Measurements from ENCODE around the gene PRKN.
A peak's percentile ranks its signal among the peaks of the same experiment; 100 is the strongest.

Gene PRKN

DNA sequence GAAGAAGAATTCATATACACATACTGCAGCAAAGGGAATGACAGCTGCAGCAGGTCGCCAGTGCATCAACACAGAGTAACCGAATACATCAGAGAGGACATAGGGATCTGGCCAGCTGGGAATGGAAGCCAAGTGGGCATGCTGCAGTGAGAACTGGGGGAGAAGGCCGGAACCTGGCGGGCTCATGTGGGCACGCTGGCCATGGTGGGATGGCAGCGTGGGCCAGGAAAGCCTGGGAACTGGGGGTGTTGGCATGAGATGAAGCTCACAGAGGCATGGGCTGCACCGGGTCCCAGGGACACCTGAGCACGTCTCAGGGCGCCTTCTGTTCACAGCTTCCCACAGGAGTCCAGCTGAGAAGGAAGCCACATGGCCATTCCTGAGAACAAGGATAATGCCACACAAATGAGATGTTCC is 1314.2 kb downstream of the PRKN start:
- no peak for DNase-seq (ENCODE audit: low spot score)

DNA sequence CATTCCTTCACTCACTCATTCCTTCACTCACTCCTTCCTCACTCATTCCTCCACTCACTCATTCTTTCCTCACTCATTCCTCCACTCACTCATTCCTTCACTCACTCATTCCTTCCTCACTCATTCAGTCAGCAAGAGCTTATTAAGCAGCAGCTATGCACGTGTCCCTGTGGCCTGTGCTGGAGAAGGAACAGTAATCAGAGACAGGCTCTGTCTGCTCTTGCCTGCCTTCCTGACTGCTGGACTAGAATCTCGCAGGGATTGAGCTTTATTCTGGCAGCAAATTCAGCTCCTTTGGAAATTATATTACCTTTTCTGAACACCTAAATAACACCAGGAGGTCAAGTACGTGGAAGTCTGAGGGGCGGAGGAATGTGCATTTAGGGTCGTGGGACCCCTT is 1314.8 kb downstream of the PRKN start:
- DNase-seq (ENCODE audit: low spot score) = no peak

GRCh38 chr6:161411265-161411944 is 1316.2 kb downstream of the PRKN start:
- no peak for DNase-seq (ENCODE audit: low spot score)

- no peak for DNase-seq (ENCODE audit: low spot score)
Measured at GRCh38 chr6:161410736-161411135, 1316.8 kb downstream of the PRKN start.

DNA sequence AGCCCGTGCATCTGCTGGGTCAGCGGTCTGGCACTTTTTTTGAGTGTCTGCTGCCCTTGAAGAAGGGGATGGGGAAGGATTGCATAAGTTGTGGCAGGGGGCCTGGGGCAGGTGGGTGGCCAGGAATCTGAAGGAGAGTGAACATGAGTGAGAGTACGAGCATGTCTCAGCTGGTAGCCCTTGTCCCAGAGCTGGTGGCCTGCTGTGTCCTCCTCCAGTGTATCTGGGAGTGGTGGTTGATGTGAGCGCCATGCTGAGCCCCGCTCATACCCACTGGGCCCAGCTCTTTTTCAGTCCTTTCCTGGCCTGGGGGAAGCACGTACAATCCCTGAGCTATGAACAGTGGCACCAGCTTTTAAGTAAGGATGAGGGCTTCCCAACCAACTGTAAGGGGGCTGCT is 1317.5 kb downstream of the PRKN start:
- DNase-seq (ENCODE audit: low spot score) = no peak

GRCh38 chr6:161409353-161409752 is 1318.2 kb downstream of the PRKN start:
- no peak for DNase-seq (ENCODE audit: low spot score)

- DNase-seq (ENCODE audit: low spot score) = no peak
Measured at GRCh38 chr6:161408041-161408440, 1319.5 kb downstream of the PRKN start.

GRCh38 chr6:161407581-161407980 is 1320.0 kb downstream of the PRKN start:
- DNase-seq (ENCODE audit: low spot score) = no peak

DNA sequence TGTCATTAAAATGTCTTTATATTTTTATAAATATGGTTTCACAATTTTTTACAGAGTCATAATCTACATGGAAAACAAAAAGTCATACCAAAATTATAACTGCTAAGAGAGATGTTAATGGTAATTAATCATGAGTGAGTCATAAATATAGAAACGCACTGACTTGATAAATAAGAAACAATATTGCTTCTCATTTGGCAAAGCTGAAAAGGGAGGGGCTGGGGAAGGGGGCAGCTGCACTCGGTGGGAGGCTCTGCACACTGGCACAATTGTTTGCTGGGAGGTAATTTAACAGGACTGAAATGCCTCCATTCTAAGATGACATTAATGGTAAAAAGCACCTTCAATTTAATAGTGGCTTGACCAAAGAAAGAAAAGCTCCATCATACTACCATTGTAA is 1320.5 kb downstream of the PRKN start:
- no peak for DNase-seq (ENCODE audit: low spot score)

- DNase-seq (ENCODE audit: low spot score) = no peak
Measured at GRCh38 chr6:161406646-161407045, 1320.9 kb downstream of the PRKN start.

DNA sequence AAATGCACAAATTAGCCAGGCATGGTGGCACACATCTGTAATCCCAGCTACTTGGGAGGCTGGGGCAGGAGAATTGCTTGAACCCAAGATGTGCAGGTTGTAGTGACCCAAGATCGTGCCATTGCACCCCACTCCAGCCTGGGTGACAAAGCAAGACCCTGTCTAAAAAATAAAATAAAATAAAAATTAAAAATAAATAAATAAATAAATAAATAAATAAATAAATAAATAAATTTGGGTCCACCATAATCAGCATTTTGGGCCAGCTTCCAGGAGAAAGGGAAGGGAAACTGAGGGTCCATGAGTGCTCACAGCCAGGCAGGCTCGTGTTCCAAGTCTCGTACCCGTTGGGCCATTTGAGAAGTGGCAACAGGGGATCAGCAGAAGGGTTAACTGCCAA is 1322.1 kb downstream of the PRKN start:
- no peak for DNase-seq (ENCODE audit: low spot score)

GRCh38 chr6:161403717-161404116 is 1323.8 kb downstream of the PRKN start:
- no peak for DNase-seq (ENCODE audit: low spot score)

DNA sequence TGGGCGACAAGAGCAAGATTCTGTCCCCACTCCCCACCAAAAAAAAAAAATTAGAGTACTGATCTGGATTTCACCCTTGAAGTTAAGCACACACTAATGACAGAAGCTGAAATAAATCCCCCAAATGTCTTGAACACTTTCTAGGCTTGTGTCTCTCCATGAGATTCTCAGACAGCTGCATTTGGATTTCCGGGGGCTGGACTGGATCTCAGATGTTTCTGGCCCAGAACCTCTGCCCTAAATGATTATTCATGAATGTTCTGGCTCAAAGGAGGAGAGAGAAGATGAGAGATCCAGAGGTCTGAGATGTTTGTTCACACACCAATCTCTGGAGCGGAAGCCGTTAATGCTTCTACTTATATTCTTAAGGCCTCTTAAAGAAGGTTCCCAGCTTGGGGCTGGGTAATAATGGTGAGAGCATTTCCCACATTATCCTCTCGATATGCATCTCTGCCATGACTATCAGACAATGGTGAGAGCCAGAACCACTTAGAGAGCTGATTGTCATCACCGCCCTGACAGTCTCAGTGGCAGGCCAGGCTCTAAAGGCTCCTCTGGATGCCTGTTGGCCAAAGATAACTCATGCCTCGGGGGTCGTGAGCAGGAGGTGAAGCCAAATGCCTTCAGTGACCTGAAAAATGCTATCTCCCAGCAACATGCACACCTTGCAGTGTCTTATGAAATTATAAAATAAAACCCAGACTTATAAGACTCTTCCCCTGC is 1325.8 kb downstream of the PRKN start:
- no peak for DNase-seq (ENCODE audit: low spot score)

DNA sequence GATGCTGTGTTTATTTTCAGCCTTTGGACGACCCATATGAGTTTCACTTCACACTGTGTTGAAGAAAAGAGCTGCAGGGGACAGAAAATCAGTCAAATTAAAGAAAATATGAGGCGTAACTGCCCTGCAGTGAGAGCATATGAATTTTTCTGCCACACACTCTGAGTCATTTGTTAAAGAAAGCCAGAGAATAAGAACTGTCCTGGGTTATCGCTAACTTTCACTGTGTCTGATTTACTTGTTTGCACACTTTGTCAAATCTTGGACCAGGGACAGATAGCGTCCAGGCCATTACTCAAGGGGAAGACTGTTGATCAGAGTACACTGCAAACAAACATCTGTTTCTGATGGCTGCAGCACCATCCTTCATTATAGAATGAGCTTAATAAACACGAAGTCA is 1326.9 kb downstream of the PRKN start:
- no peak for DNase-seq (ENCODE audit: low spot score)

DNA sequence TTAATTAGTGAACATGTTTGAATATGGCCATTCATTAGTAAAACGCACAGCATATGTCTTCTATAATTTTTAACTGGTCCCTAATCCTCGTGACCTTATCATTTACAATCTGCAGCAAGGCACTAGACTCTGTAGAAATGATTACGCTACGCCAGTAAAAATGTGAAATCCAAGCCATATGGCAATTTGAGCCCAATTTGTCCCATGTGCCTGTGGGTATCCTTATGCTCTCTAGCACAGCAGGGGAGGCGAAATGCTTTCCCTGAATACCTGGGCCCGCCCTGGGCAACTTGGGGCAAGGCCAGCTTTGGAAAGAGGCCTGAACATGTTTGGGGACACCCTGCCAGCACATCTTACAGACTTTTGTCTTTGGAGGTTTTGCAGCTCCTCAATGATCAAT is 1331.0 kb downstream of the PRKN start:
- no peak for DNase-seq (ENCODE audit: low spot score)

GRCh38 chr6:161395716-161396231 is 1331.8 kb downstream of the PRKN start:
- no peak for DNase-seq (ENCODE audit: low spot score)

- DNase-seq (ENCODE audit: low spot score) = no peak
Measured at GRCh38 chr6:161394437-161394836, 1333.1 kb downstream of the PRKN start.

GRCh38 chr6:161393839-161394364 is 1333.7 kb downstream of the PRKN start:
- peak; percentile 5 for DNase-seq (ENCODE audit: low spot score)

DNA sequence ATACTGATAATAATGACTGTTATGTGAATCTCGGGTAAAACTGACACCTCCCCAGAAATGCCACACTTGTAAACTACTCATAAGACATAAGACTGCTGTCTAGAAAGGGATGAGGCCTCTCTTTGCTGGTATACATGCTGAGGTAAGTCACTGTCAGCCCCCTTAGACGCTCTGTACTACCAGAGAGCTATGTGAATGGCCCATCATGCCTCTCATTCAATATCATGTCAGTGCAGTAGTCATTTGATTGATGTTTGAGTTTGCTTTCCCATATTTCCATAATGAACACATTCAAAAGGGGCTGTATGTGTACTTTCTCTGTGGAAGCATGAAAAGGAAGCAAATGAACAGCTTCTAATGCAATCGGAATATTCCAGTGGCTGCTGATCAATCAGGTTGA is 1334.3 kb downstream of the PRKN start:
- DNase-seq (ENCODE audit: low spot score) = no peak

GRCh38 chr6:161389756-161390155 is 1337.8 kb downstream of the PRKN start:
- no peak for DNase-seq (ENCODE audit: low spot score)

- no peak for DNase-seq (ENCODE audit: low spot score)
Measured at GRCh38 chr6:161383951-161384350, 1343.6 kb downstream of the PRKN start.

- DNase-seq (ENCODE audit: low spot score) = no peak
Measured at GRCh38 chr6:161379834-161380582, 1347.6 kb downstream of the PRKN start.

GRCh38 chr6:161378115-161378514 is 1349.5 kb downstream of the PRKN start:
- DNase-seq (ENCODE audit: low spot score) = no peak
